ENCODE results near the gene LPP.

GRCh38 chr3:188119846-188120245 lies 34.1 kb upstream of the LPP start:
- no peak for TF ChIP-seq POLR2A (conservative IDR thresholded peaks at IDR 0.05)
- no peak for TF ChIP-seq RAD21 (CRISPR knock-in tag; conservative IDR thresholded peaks at IDR 0.05 in 1 of 2, IDR thresholded peaks at IDR 0.05 in 1 of 2)
- no peak for TF ChIP-seq HDGF (IDR thresholded peaks at IDR 0.05)
- no peak for TF ChIP-seq SIX5 (IDR thresholded peaks at IDR 0.05; ENCODE audit: borderline replicate concordance in 1 of 2, insufficient read depth in 1 of 2, low read depth in 1 of 2, low read length in 2 of 2)
- TF ChIP-seq RBM25 (IDR thresholded peaks at IDR 0.05; ENCODE audit: low read depth, low read length, severe bottlenecking), result no peak
- TF ChIP-seq KLF6 (CRISPR knock-in tag; IDR thresholded peaks at IDR 0.05; ENCODE audit: borderline replicate concordance), result no peak
- TF ChIP-seq ZNF592 (IDR thresholded peaks at IDR 0.05), result no peak
- no peak for TF ChIP-seq EP300 (IDR thresholded peaks at IDR 0.05; ENCODE audit: low read length)
- no peak for TF ChIP-seq MAFK (IDR thresholded peaks at IDR 0.05; ENCODE audit: low read length)

All from K562 (cell line).